ENCODE measurements around the gene FARS2.

The FARS2 gene

DNA sequence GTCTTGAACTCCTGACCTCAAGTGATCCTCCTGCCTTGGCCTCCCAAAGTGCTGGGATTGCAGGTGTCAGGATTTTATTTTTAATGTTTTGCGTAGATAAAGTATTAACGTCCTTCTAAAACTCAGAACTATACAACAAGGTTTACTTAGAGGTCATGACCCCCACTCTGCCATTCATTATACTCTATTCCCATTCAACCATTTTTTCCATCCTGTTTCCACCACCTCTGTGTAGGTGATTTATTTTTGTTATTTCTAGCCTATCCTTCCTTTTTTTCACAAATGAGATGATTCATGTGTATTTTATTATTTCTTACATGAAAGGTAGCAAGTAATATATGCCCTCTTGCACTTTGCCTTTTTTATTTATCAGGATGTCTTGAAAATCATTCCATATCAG lies 138.1 kb downstream of the FARS2 start:
- Histone ChIP-seq H3K36me3 (ENCODE audit: control insufficient read depth, insufficient read depth, low read length) (no peaks in the 10 kb centered on the region), H3K4me1 (ENCODE audit: control insufficient read depth, insufficient read depth, low read length) (no peaks in the 10 kb centered on the region), H3K4me3 (ENCODE audit: low read depth, low read length) (no peak overlapping the region), H3K9me3 (ENCODE audit: control insufficient read depth, insufficient read depth, low read length) (no peaks in the 10 kb centered on the region), H3K27ac (ENCODE audit: low read depth, low read length) (no peak overlapping the region), H3K27me3 (ENCODE audit: control insufficient read depth, insufficient read depth, low read length) (no peaks in the 10 kb centered on the region), H3K9ac (ENCODE audit: low read depth, low read length) (no peak overlapping the region)

DNA sequence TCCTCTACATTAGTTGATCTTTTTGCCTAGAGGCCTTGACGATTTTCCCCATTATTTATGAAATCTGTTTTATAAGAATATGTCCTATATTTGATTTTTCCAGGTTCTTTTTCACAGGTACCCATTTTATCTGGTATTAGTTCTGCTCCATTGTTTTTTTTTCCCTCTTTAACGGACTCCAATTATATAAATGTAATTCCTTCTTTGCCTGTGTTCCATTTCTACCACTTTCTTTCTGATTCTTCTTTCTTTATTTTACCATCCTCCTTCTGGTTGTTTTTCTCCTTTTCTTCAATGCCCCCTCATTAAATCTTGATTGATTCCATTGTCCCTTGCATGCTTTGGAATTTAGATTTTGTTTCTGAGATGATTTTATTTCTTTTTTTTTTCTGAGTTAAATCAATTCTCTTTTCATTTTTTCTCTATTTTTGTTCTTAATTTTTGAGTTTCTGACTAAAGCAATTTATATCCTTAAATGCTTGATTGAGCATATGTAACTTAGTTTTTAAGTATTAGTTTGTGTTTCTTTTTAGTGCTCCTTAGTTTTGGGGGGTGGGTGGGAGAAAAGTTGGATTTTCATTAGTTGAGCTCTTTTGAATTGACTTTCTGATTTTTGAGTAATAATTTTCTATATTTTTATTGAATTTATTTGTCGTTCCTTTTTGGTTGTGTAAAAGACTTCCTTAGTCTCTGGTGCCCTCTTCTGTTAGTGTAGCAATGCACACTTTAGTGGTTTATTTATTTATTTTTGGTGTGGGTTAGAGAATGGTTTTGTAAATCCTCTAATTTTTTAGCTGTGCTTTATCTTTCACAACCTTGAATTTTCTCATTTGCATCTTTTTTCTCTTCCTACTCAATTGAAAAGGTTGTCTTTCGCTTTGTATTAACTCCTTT lies 140.8 kb downstream of the FARS2 start:
- no peaks in the 10 kb centered on the region for H3K4me1 ChIP-seq (ENCODE audit: control insufficient read depth, insufficient read depth, low read length)
- no peaks in the 10 kb centered on the region for H3K27me3 ChIP-seq (ENCODE audit: control insufficient read depth, insufficient read depth, low read length)
- H3K4me3 ChIP-seq (ENCODE audit: low read depth, low read length), result no peak overlapping the region
- H3K36me3 ChIP-seq (ENCODE audit: control insufficient read depth, insufficient read depth, low read length), result no peaks in the 10 kb centered on the region
- H3K9ac ChIP-seq (ENCODE audit: low read depth, low read length), result no peak overlapping the region
- H3K9me3 ChIP-seq (ENCODE audit: control insufficient read depth, insufficient read depth, low read length), result no peaks in the 10 kb centered on the region
- no peak overlapping the region for H3K27ac ChIP-seq (ENCODE audit: low read depth, low read length)

DNA sequence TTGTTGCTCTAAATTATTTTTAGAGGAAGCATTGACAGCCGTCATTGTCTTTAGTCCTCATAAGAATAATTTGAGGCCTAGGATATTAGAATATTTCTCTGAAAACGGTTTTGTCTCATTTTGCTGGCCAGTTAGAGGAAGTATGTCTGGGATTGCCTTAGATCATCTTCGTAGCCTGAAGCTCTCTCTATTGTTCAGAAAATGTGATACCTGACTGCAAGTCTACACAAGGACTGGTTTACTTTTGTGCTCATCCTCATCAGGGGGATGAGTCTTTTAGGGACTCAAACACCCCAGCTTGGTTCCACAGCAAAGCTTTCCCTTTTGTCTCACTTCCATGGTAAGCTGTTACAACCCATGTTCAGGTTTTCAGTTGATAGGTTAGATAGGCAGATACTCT lies 141.8 kb downstream of the FARS2 start:
- no peak overlapping the region for H3K9ac ChIP-seq (ENCODE audit: low read depth, low read length)
- no peaks in the 10 kb centered on the region for H3K9me3 ChIP-seq (ENCODE audit: control insufficient read depth, insufficient read depth, low read length)
- H3K27me3 ChIP-seq (ENCODE audit: control insufficient read depth, insufficient read depth, low read length), result no peaks in the 10 kb centered on the region
- no peaks in the 10 kb centered on the region for H3K4me1 ChIP-seq (ENCODE audit: control insufficient read depth, insufficient read depth, low read length)
- no peaks in the 10 kb centered on the region for H3K36me3 ChIP-seq (ENCODE audit: control insufficient read depth, insufficient read depth, low read length)
- H3K27ac ChIP-seq (ENCODE audit: low read depth, low read length), result no peak overlapping the region
- H3K4me3 ChIP-seq (ENCODE audit: low read depth, low read length), result no peak overlapping the region

DNA sequence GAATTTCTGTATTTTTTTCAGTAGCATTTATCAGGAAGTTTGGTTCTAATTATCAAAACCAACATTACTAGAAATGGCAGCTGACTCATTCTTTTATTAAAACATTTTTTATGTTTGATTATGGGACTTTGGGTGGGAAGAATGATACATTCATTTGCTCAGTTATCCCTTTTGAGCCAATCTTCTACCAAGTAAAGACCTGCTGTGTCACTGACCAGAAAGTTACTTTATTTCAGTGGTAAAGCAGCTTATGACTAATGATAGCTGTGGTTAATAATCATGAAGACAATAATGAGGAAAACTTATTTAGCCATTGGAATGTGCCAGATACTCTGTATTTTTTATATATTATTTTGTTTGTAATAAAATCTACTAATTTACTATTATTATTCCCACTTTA lies 142.3 kb downstream of the FARS2 start:
- Histone ChIP-seq H3K27ac (ENCODE audit: low read depth, low read length) (no peak overlapping the region), H3K4me3 (ENCODE audit: low read depth, low read length) (no peak overlapping the region), H3K9me3 (ENCODE audit: control insufficient read depth, insufficient read depth, low read length) (no peaks in the 10 kb centered on the region), H3K9ac (ENCODE audit: low read depth, low read length) (no peak overlapping the region), H3K27me3 (ENCODE audit: control insufficient read depth, insufficient read depth, low read length) (no peaks in the 10 kb centered on the region), H3K36me3 (ENCODE audit: control insufficient read depth, insufficient read depth, low read length) (no peaks in the 10 kb centered on the region), H3K4me1 (ENCODE audit: control insufficient read depth, insufficient read depth, low read length) (no peaks in the 10 kb centered on the region)

DNA sequence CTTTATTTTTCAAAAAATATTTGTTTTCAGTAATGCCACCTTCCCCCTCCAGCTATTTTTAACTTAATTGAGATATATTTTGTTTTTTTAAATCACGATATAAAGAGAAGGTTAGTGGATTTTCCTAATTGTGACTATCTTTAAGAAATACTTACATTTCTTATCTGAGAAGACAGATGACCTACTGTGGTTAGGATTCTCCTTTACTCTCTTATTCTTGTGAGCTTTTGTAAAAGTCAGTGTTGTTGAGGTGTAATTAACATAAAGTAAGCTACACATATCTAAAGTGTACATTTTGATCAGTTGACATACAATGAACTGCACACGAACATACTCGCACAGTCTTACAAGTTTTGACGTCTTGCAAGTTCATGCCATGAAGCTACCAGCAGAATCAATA lies 144.7 kb downstream of the FARS2 start:
- Histone ChIP-seq H3K9me3 (ENCODE audit: control insufficient read depth, insufficient read depth, low read length) (no peaks in the 10 kb centered on the region), H3K4me1 (ENCODE audit: control insufficient read depth, insufficient read depth, low read length) (no peaks in the 10 kb centered on the region), H3K9ac (ENCODE audit: low read depth, low read length) (no peak overlapping the region), H3K36me3 (ENCODE audit: control insufficient read depth, insufficient read depth, low read length) (no peaks in the 10 kb centered on the region), H3K27ac (ENCODE audit: low read depth, low read length) (no peak overlapping the region), H3K4me3 (ENCODE audit: low read depth, low read length) (no peak overlapping the region), H3K27me3 (ENCODE audit: control insufficient read depth, insufficient read depth, low read length) (no peaks in the 10 kb centered on the region)

DNA sequence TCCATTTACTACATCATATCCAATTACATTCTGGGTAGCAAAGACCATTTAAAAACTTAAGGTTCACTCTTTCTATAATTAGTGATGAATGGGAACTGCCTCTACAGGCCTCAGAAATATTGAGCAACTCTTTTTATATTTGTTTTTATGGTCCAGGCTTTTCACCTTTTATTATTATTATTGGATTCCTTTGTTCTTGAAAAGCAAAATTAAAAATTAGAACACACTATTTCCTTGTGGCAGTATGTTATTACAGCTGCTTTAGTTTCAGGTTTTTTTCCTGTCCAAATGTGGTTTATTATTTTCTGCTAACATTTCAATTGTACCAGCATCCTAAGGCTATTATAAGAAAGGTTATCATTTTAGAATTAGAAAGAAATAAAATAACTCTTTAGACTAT lies 150.1 kb downstream of the FARS2 start:
- H3K4me1 ChIP-seq (ENCODE audit: control insufficient read depth, insufficient read depth, low read length), result peaks cover 18% of the 10 kb centered on the region
- H3K27me3 ChIP-seq (ENCODE audit: control insufficient read depth, insufficient read depth, low read length), result no peaks in the 10 kb centered on the region
- no peak overlapping the region for H3K9ac ChIP-seq (ENCODE audit: low read depth, low read length)
- H3K9me3 ChIP-seq (ENCODE audit: control insufficient read depth, insufficient read depth, low read length), result no peaks in the 10 kb centered on the region
- 0 out of 2 replicates have a peak overlapping the region, but pooled peaks have one; percentile 7 for H3K4me3 ChIP-seq (ENCODE audit: low read depth, low read length)
- no peaks in the 10 kb centered on the region for H3K36me3 ChIP-seq (ENCODE audit: control insufficient read depth, insufficient read depth, low read length)
- H3K27ac ChIP-seq (ENCODE audit: low read depth, low read length), result peak overlapping the region; percentile 38

DNA sequence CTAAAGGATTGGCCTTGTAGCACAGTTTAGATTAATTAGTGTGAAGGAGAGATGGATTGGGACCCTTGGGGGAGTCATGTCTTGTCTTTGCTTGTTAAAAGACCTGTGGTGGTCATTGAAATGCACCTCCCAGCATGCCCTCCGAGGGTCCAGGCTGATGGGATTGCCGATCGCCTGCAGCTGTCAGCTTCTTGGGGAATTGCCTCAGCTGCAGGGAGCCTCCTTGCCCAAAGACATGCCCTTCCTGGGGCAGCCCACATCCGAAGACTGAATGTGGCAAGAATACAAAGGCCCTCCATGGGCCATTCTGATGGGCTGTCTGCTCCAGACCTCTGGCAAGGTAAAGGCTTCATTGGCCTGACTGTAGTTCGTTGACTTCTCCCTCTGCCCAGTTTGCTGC lies 150.7 kb downstream of the FARS2 start:
- Histone ChIP-seq H3K9ac (ENCODE audit: low read depth, low read length) (no peak overlapping the region), H3K27ac (ENCODE audit: low read depth, low read length) (peak overlapping the region; percentile 38), H3K36me3 (ENCODE audit: control insufficient read depth, insufficient read depth, low read length) (no peaks in the 10 kb centered on the region), H3K27me3 (ENCODE audit: control insufficient read depth, insufficient read depth, low read length) (no peaks in the 10 kb centered on the region), H3K9me3 (ENCODE audit: control insufficient read depth, insufficient read depth, low read length) (no peaks in the 10 kb centered on the region), H3K4me3 (ENCODE audit: low read depth, low read length) (0 out of 2 replicates have a peak overlapping the region, but pooled peaks have one; percentile 7), H3K4me1 (ENCODE audit: control insufficient read depth, insufficient read depth, low read length) (peaks cover 18% of the 10 kb centered on the region)

DNA sequence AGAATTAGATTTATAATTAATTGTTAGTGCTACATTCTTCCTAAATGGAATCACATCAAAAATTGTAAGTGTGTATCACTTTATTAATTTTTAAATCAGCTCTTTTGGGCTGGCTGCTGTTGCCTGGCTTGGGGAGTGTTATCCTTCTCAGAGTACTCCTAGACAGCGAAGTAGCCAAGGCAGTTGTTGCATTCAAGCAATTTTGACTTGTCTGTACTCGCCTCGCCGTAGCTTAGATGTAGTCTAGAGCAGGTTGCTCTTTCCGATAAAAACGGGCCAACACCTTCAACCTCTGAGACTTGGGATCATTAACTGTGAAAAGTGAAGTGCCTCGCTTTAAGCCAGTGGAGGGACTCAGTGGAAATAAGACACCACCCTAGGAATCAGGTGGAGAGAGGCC lies 151.3 kb downstream of the FARS2 start:
- Histone ChIP-seq H3K4me1 (ENCODE audit: control insufficient read depth, insufficient read depth, low read length) (peaks cover 18% of the 10 kb centered on the region), H3K27me3 (ENCODE audit: control insufficient read depth, insufficient read depth, low read length) (no peaks in the 10 kb centered on the region), H3K4me3 (ENCODE audit: low read depth, low read length) (no peak overlapping the region), H3K9me3 (ENCODE audit: control insufficient read depth, insufficient read depth, low read length) (no peaks in the 10 kb centered on the region), H3K36me3 (ENCODE audit: control insufficient read depth, insufficient read depth, low read length) (no peaks in the 10 kb centered on the region), H3K9ac (ENCODE audit: low read depth, low read length) (no peak overlapping the region), H3K27ac (ENCODE audit: low read depth, low read length) (no peak overlapping the region)

DNA sequence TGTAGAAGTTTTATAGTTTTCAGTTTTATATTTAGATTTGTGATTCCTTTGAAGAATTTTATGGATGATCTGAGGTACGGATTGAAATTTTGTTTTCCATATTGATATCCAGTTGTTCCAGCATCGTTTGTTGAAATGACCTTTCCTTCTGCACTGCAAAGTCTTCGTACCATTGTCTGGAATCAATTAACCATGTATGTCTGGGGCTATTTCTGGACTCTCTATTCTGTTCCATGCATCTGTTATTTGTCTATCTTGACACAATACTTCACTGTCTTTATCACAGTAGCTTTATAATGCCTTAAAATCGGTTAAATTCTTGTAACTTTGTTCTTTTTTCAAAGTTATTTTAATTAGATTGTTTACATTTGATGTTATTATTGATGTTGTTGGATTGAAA lies 154.9 kb downstream of the FARS2 start:
- Histone ChIP-seq H3K36me3 (ENCODE audit: control insufficient read depth, insufficient read depth, low read length) (no peaks in the 10 kb centered on the region), H3K9me3 (ENCODE audit: control insufficient read depth, insufficient read depth, low read length) (no peaks in the 10 kb centered on the region), H3K4me1 (ENCODE audit: control insufficient read depth, insufficient read depth, low read length) (peaks cover 16% of the 10 kb centered on the region), H3K4me3 (ENCODE audit: low read depth, low read length) (no peak overlapping the region), H3K9ac (ENCODE audit: low read depth, low read length) (no peak overlapping the region), H3K27me3 (ENCODE audit: control insufficient read depth, insufficient read depth, low read length) (no peaks in the 10 kb centered on the region), H3K27ac (ENCODE audit: low read depth, low read length) (no peak overlapping the region)

DNA sequence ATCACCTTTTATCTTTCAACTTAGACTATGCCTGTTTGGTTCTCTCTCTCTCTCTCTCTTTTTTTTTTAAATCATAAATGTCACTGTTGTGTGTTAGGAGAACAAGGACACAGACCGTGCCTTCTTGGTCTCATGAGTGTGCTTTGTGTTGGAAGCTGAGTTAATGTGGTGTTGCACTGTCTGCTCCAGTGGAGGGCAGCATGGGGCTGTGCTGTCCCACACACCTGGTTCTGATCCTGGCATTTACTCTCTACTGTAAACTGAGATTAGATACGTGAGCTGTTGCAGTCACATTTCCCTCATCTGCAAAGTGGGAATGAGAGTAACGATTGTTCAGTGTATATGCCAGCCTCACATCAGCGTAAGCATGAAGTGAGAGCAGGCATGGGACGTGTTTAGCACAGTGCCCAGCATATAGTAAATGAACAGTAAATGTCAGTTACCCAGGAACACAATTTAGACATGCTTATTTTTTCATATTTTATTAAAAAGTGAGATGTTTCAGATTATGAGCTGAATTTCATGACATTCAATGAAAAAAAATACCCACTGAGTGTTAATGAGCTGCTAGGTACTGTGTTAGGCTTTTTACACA lies 161.1 kb downstream of the FARS2 start:
- Histone ChIP-seq H3K36me3 (ENCODE audit: control insufficient read depth, insufficient read depth, low read length) (no peaks in the 10 kb centered on the region), H3K4me1 (ENCODE audit: control insufficient read depth, insufficient read depth, low read length) (0 out of 2 replicates have a peak, but pooled peaks cover 5% of the 10 kb centered on the region), H3K4me3 (ENCODE audit: low read depth, low read length) (no peak overlapping the region), H3K9me3 (ENCODE audit: control insufficient read depth, insufficient read depth, low read length) (no peaks in the 10 kb centered on the region), H3K9ac (ENCODE audit: low read depth, low read length) (no peak overlapping the region), H3K27ac (ENCODE audit: low read depth, low read length) (no peak overlapping the region), H3K27me3 (ENCODE audit: control insufficient read depth, insufficient read depth, low read length) (no peaks in the 10 kb centered on the region)

DNA sequence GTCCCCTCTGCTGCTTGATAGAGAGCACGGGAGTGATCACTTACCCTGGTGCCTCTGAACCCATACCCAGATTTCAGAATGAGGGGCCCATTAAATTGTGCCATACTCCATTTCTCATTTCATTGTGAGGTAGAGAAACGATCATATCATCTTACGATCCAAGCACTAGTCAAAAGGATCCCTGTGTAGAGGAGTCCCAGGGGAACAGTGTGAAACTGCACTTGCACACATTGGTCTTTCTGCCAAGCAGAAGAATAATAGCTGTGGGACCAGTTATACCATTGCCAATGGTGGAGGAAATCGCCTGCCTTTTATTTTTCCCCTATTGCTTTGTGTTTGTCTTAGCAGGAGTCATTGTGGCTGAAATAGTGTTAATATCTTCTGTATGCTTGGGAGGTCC lies 161.9 kb downstream of the FARS2 start:
- H3K27me3 ChIP-seq (ENCODE audit: control insufficient read depth, insufficient read depth, low read length), result no peaks in the 10 kb centered on the region
- H3K4me3 ChIP-seq (ENCODE audit: low read depth, low read length), result no peak overlapping the region
- no peak overlapping the region for H3K9ac ChIP-seq (ENCODE audit: low read depth, low read length)
- H3K9me3 ChIP-seq (ENCODE audit: control insufficient read depth, insufficient read depth, low read length), result no peaks in the 10 kb centered on the region
- no peak overlapping the region for H3K27ac ChIP-seq (ENCODE audit: low read depth, low read length)
- no peaks in the 10 kb centered on the region for H3K36me3 ChIP-seq (ENCODE audit: control insufficient read depth, insufficient read depth, low read length)
- 0 out of 2 replicates have a peak, but pooled peaks cover 5% of the 10 kb centered on the region for H3K4me1 ChIP-seq (ENCODE audit: control insufficient read depth, insufficient read depth, low read length)
